ENCODE data around the gene DLG2.
A peak's percentile ranks its signal among the peaks of the same experiment; 100 is the strongest.

DLG2 gene

GRCh38 chr11:85534806-85535205, 92.3 kb downstream of the DLG2 start:
- no peak overlapping the region for H3K4me2 ChIP-seq (ENCODE audit: low read depth, low read length)
- H3K9me2 ChIP-seq (replicated peaks; ENCODE audit: insufficient read depth, low read length) = no peaks in the 10 kb centered on the region
- TF ChIP-seq EZH2phosphoT487 (IDR thresholded peaks at IDR 0.05; ENCODE audit: low read length) (no peak), EZH2 (optimal IDR thresholded peaks at IDR 0.05; ENCODE audit: low read depth, low read length) (no peak), CTCF (IDR thresholded peaks at IDR 0.05; ENCODE audit: low read length) (no peak)
- H3K9ac ChIP-seq (ENCODE audit: low read length) = no peak overlapping the region
- no peak overlapping the region for H3K4me3 ChIP-seq (ENCODE audit: low read length)
- H3K36me3 ChIP-seq (replicated peaks; ENCODE audit: insufficient read depth, low read length) = no peaks in the 10 kb centered on the region
- H3K27me3 ChIP-seq (replicated peaks; ENCODE audit: insufficient read depth, low read length) = no peaks in the 10 kb centered on the region
- no peaks in the 10 kb centered on the region for H3F3A ChIP-seq (ENCODE audit: insufficient read depth, low read length)
- no peaks in the 10 kb centered on the region for H3K4me1 ChIP-seq (ENCODE audit: low read length)
- no peaks in the 10 kb centered on the region for H4K20me1 ChIP-seq (ENCODE audit: insufficient read depth, low read length)
- no peaks in the 10 kb centered on the region for H3K79me2 ChIP-seq (ENCODE audit: low read length)
- no peak for DNase-seq
- H3K27ac ChIP-seq (ENCODE audit: low read length) = no peak overlapping the region
- H2AFZ ChIP-seq (ENCODE audit: low read length) = no peak overlapping the region
- H3K9me3 ChIP-seq (replicated peaks; ENCODE audit: insufficient read depth, low read length) = no peaks in the 10 kb centered on the region

- Histone ChIP-seq H3K27me3 (replicated peaks; ENCODE audit: insufficient read depth, low read length) (no peaks in the 10 kb centered on the region), H3K4me2 (ENCODE audit: low read depth, low read length) (no peak overlapping the region), H3K9ac (ENCODE audit: low read length) (no peak overlapping the region), H2AFZ (ENCODE audit: low read length) (no peak overlapping the region), H3K9me2 (replicated peaks; ENCODE audit: insufficient read depth, low read length) (no peaks in the 10 kb centered on the region), H3K4me1 (ENCODE audit: low read length) (no peaks in the 10 kb centered on the region), H3K27ac (ENCODE audit: low read length) (no peak overlapping the region), H3F3A (ENCODE audit: insufficient read depth, low read length) (no peaks in the 10 kb centered on the region), H3K36me3 (replicated peaks; ENCODE audit: insufficient read depth, low read length) (no peaks in the 10 kb centered on the region), H4K20me1 (ENCODE audit: insufficient read depth, low read length) (no peaks in the 10 kb centered on the region), H3K79me2 (ENCODE audit: low read length) (no peaks in the 10 kb centered on the region), H3K9me3 (replicated peaks; ENCODE audit: insufficient read depth, low read length) (no peaks in the 10 kb centered on the region), H3K4me3 (ENCODE audit: low read length) (no peak overlapping the region)
- TF ChIP-seq CTCF (IDR thresholded peaks at IDR 0.05; ENCODE audit: low read length) (no peak), EZH2 (optimal IDR thresholded peaks at IDR 0.05; ENCODE audit: low read depth, low read length) (no peak), EZH2phosphoT487 (IDR thresholded peaks at IDR 0.05; ENCODE audit: low read length) (no peak)
- no peak for DNase-seq
Observed at GRCh38 chr11:85531191-85531897, 95.8 kb downstream of the DLG2 start.

- H2AFZ ChIP-seq (ENCODE audit: low read length) = no peak overlapping the region
- H3K9me3 ChIP-seq (replicated peaks; ENCODE audit: insufficient read depth, low read length) = no peaks in the 10 kb centered on the region
- no peaks in the 10 kb centered on the region for H4K20me1 ChIP-seq (ENCODE audit: insufficient read depth, low read length)
- no peaks in the 10 kb centered on the region for H3K4me1 ChIP-seq (ENCODE audit: low read length)
- H3K36me3 ChIP-seq (replicated peaks; ENCODE audit: insufficient read depth, low read length) = no peaks in the 10 kb centered on the region
- no peak overlapping the region for H3K4me2 ChIP-seq (ENCODE audit: low read depth, low read length)
- H3K79me2 ChIP-seq (ENCODE audit: low read length) = no peaks in the 10 kb centered on the region
- H3K9ac ChIP-seq (ENCODE audit: low read length) = no peak overlapping the region
- DNase-seq = peak; percentile 12
- no peaks in the 10 kb centered on the region for H3K27me3 ChIP-seq (replicated peaks; ENCODE audit: insufficient read depth, low read length)
- TF ChIP-seq EZH2phosphoT487 (IDR thresholded peaks at IDR 0.05; ENCODE audit: low read length) = no peak
- no peak overlapping the region for H3K4me3 ChIP-seq (ENCODE audit: low read length)
- no peaks in the 10 kb centered on the region for H3K9me2 ChIP-seq (replicated peaks; ENCODE audit: insufficient read depth, low read length)
- H3F3A ChIP-seq (ENCODE audit: insufficient read depth, low read length) = no peaks in the 10 kb centered on the region
- no peak overlapping the region for H3K27ac ChIP-seq (ENCODE audit: low read length)
Observed at GRCh38 chr11:85530634-85531033, 96.5 kb downstream of the DLG2 start.

- DNase-seq = no peak
- Histone ChIP-seq H3K9me2 (replicated peaks; ENCODE audit: insufficient read depth, low read length) (no peaks in the 10 kb centered on the region), H3K27ac (ENCODE audit: low read length) (no peak overlapping the region), H3K79me2 (ENCODE audit: low read length) (no peaks in the 10 kb centered on the region), H3K4me2 (ENCODE audit: low read depth, low read length) (no peak overlapping the region), H3K4me3 (ENCODE audit: low read length) (no peak overlapping the region), H3K4me1 (ENCODE audit: low read length) (no peaks in the 10 kb centered on the region), H3K9me3 (replicated peaks; ENCODE audit: insufficient read depth, low read length) (no peaks in the 10 kb centered on the region), H4K20me1 (ENCODE audit: insufficient read depth, low read length) (no peaks in the 10 kb centered on the region), H3K27me3 (replicated peaks; ENCODE audit: insufficient read depth, low read length) (no peaks in the 10 kb centered on the region), H3F3A (ENCODE audit: insufficient read depth, low read length) (no peaks in the 10 kb centered on the region), H3K9ac (ENCODE audit: low read length) (no peak overlapping the region), H3K36me3 (replicated peaks; ENCODE audit: insufficient read depth, low read length) (no peaks in the 10 kb centered on the region), H2AFZ (ENCODE audit: low read length) (no peak overlapping the region)
- TF ChIP-seq CTCF (IDR thresholded peaks at IDR 0.05; ENCODE audit: low read length) (no peak), EZH2phosphoT487 (IDR thresholded peaks at IDR 0.05; ENCODE audit: low read length) (no peak), EZH2 (optimal IDR thresholded peaks at IDR 0.05; ENCODE audit: low read depth, low read length) (no peak)
Observed at GRCh38 chr11:85526564-85526963, 100.6 kb downstream of the DLG2 start.

Measured in MM.1S (cell line).